SU-DHL-6 (cell line): ENCODE measurements around the gene GLMP.

ENCODE experiments used
- H2AFZ ChIP-seq: fragments of 200-600 bp; sonication (generic); 2 replicates; pipeline ENCODE4 v1.6.1; 2014; ENCODE audit warnings: low read depth, mild to moderate bottlenecking, moderate library complexity, mixed read lengths, antibody characterized with exemption, low read length; ENCODE audit not compliant: severe bottlenecking
- H3F3A ChIP-seq: fragments of 200-600 bp; shearing (Covaris generic); 2 replicates; pipeline ENCODE4 v1.6.0; 2016; ENCODE audit warnings: antibody characterized with exemption, mild to moderate bottlenecking; ENCODE audit not compliant: insufficient read depth
- H3K27ac ChIP-seq: fragments of 200-600 bp; sonication (generic); 2 replicates; pipeline ENCODE4 v1.5.1; 2016; ENCODE audit warnings: low read depth, mild to moderate bottlenecking, low read length, moderate library complexity, mixed read lengths
- H3K27me3 ChIP-seq: fragments of 200-600 bp; sonication (generic), shearing (Covaris generic); 2 replicates; pipeline ENCODE4 v1.6.0; 2014; ENCODE audit warnings: mild to moderate bottlenecking, low read length
- H3K36me3 ChIP-seq: fragments of 200-600 bp; sonication (generic); 2 replicates; pipeline ENCODE4 v1.6.1; 2014; ENCODE audit warnings: mild to moderate bottlenecking, low read length, mixed read lengths
- H3K4me2 ChIP-seq: fragments of 300-600, 200-600 bp; shearing (Covaris generic), sonication (generic); 2 replicates; pipeline ENCODE4 v1.6.0; 2014; ENCODE audit warnings: low read length, low read depth, mild to moderate bottlenecking; ENCODE audit not compliant: poor library complexity, severe bottlenecking
- H3K4me3 ChIP-seq: fragments of 200-600 bp; sonication (generic); 2 replicates; pipeline ENCODE4 v1.5.1; 2014; ENCODE audit warnings: antibody characterized with exemption, low read length, mild to moderate bottlenecking, mixed read lengths; ENCODE audit not compliant: insufficient read depth, poor library complexity, severe bottlenecking
- H3K79me2 ChIP-seq: fragments of 200-600 bp; sonication (generic); 2 replicates; pipeline ENCODE4 v1.6.1; 2014; ENCODE audit warnings: mild to moderate bottlenecking, low read length, moderate library complexity; ENCODE audit not compliant: insufficient read depth
- H3K9ac ChIP-seq: fragments of 200-600 bp; sonication (generic); 2 replicates; pipeline ENCODE4 v1.7.0; 2014; ENCODE audit warnings: mild to moderate bottlenecking, low read length
- H3K9me2 ChIP-seq: fragments of 200-600 bp; sonication (generic); replicated peaks from 2 replicates; pipeline ENCODE4 v1.6.1; 2014; ENCODE audit warnings: low read length; ENCODE audit not compliant: insufficient read depth
- H3K9me3 ChIP-seq: fragments of 200-600 bp; sonication (generic); 2 replicates; pipeline ENCODE4 v1.6.1; 2014; ENCODE audit warnings: low read length, mixed read lengths; ENCODE audit not compliant: insufficient read depth
- H4K20me1 ChIP-seq: fragments of 200-600 bp; sonication (generic); 2 replicates; pipeline ENCODE4 v1.6.1; 2014; ENCODE audit warnings: low read depth, mild to moderate bottlenecking, antibody characterized with exemption, low read length, moderate library complexity, mixed read lengths
- EZH2phosphoT487 ChIP-seq: fragments of 200-600 bp; sonication (generic), shearing (Covaris generic); conservative IDR thresholded peaks from 2 replicates; pipeline ENCODE4 v1.6.1; 2018; ENCODE audit warnings: mild to moderate bottlenecking, antibody characterized with exemption, low read length, moderate library complexity, mixed read lengths
- TF ChIP-seq, protein P1 (sequence below): fragments of 200-600 bp; sonication (generic); IDR thresholded peaks from one replicate; pipeline ENCODE4 v1.5.1; 2017; ENCODE audit warnings: antibody characterized with exemption, mild to moderate bottlenecking, low read length, moderate library complexity; ENCODE audit not compliant: insufficient read depth, poor library complexity, severe bottlenecking

GLMP gene

DNA sequence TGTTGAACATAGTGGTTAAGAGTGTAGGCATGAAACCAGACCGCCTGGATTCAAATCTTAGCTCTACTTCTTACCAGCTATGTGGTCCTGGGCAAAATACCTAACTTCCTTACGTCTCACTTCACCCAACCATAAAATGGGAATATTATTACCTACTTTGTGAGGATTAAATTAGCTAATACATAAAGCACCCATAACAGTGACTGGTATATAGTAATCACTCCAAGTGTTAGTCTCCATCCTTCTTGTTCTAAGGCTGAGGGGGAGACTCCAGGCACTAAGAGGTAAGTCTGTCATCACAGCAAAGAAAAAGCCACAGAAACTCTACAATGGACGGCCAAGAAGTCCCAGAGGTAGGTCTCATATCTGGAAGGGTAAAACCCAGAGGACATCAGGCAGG, 15.6 kb downstream of the GLMP start:
- Histone ChIP-seq H3K36me3 (peaks cover 14% of the 10 kb centered on the region; the same call in 1 of the 2 replicates), H3K4me3 (no peak overlapping the region), H3K79me2 (peaks cover 43% of the 10 kb centered on the region), H3K27me3 (no peaks in the 10 kb centered on the region), H2AFZ (no peak overlapping the region), H3K9me3 (no peaks in the 10 kb centered on the region), H3K4me2 (no peak overlapping the region), H3F3A (0 out of 2 replicates have a peak, but pooled peaks cover 4% of the 10 kb centered on the region), H3K27ac (no peak overlapping the region), H3K9ac (no peak overlapping the region), H3K9me2 (no peaks in the 10 kb centered on the region), H4K20me1 (no peaks in the 10 kb centered on the region)
- TF ChIP-seq EZH2phosphoT487 = no peak
- TF ChIP-seq, protein P1, sequence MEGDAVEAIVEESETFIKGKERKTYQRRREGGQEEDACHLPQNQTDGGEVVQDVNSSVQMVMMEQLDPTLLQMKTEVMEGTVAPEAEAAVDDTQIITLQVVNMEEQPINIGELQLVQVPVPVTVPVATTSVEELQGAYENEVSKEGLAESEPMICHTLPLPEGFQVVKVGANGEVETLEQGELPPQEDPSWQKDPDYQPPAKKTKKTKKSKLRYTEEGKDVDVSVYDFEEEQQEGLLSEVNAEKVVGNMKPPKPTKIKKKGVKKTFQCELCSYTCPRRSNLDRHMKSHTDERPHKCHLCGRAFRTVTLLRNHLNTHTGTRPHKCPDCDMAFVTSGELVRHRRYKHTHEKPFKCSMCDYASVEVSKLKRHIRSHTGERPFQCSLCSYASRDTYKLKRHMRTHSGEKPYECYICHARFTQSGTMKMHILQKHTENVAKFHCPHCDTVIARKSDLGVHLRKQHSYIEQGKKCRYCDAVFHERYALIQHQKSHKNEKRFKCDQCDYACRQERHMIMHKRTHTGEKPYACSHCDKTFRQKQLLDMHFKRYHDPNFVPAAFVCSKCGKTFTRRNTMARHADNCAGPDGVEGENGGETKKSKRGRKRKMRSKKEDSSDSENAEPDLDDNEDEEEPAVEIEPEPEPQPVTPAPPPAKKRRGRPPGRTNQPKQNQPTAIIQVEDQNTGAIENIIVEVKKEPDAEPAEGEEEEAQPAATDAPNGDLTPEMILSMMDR = no peak

DNA sequence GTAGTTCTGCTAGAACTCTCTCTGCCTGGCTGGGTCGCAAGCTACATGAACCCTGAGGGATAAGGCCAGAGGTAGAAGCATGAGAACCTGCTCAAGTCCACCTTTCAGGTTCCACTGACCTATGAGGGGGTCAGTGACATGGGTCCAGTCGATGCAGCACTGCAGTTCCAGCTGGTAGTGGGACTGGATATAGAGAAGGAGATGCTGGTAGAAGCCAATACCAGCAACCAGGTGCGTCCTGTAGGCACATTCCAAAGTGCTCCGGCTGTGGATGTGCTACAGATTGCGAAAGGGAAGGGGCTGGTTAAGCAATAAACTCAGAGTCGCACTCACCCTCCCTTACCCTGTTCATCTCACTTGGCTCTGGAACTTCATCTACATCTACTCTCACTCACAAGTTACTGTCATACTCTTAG, 18.5 kb downstream of the GLMP start:
- TF ChIP-seq, protein P1 = no peak
- no peak for TF ChIP-seq EZH2phosphoT487
- Histone ChIP-seq H3K9ac (no peak overlapping the region), H3K36me3 (peaks cover 30% of the 10 kb centered on the region), H3K9me2 (no peaks in the 10 kb centered on the region), H3K9me3 (no peaks in the 10 kb centered on the region), H4K20me1 (no peaks in the 10 kb centered on the region), H2AFZ (no peak overlapping the region), H3K4me2 (no peak overlapping the region), H3F3A (0 out of 2 replicates have a peak, but pooled peaks cover 5% of the 10 kb centered on the region), H3K79me2 (peaks cover 39% of the 10 kb centered on the region), H3K27ac (no peak overlapping the region), H3K27me3 (no peaks in the 10 kb centered on the region), H3K4me3 (no peak overlapping the region)

DNA sequence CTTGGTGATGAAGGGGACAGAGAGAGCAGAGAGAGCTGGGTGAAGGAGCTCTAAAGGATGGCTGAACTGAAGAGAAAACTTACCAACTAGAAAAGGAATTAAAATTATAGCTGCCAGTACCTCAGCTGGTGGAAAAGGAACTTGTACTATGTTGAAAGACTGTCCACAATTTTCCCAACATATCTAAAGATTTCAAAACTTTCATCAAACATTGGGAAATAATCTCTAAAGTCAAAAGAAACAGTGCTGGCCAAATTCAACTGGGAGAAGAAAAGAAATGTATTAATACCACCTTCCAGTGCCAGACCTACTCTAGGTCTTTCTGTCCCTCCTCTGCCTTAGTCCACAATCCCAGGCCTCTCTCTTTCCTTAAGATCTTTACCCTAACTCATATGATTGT, 18.9 kb downstream of the GLMP start:
- no peak for TF ChIP-seq EZH2phosphoT487
- TF ChIP-seq, protein P1 = no peak
- H4K20me1 ChIP-seq = no peaks in the 10 kb centered on the region
- H3K27ac ChIP-seq = no peak overlapping the region
- H3K4me3 ChIP-seq = no peak overlapping the region
- no peaks in the 10 kb centered on the region for H3K9me2 ChIP-seq
- H3F3A ChIP-seq = 0 out of 2 replicates have a peak, but pooled peaks cover 6% of the 10 kb centered on the region
- H3K79me2 ChIP-seq = peaks cover 34% of the 10 kb centered on the region
- no peak overlapping the region for H3K9ac ChIP-seq
- H3K9me3 ChIP-seq = no peaks in the 10 kb centered on the region
- no peaks in the 10 kb centered on the region for H3K27me3 ChIP-seq
- H3K36me3 ChIP-seq = peaks cover 30% of the 10 kb centered on the region
- no peak overlapping the region for H2AFZ ChIP-seq
- no peak overlapping the region for H3K4me2 ChIP-seq
